Activated T-cell treated with anti-CD3 and anti-CD28 coated beads, Interleukin-2, amount 50 U/mL, for 72 hours (primary cell): Measurements from ENCODE around the gene MRPS22. TPM values are rescaled to one million over a fixed set of nuclear protein-coding genes. Genes with fewer than 3 reads are reported as not detected.
"Not testable (repeated sequence)": the region's sequence is repeated elsewhere in the genome, so short reads cannot be mapped to it uniquely, and the experiment has no call there.

Experiments
- ATAC-seq, 2 donors: fragments of 150-1000 bp; cut with Tn5 transposase; replicated peaks in 1 of 2; 2 replicates each; pipeline ENCODE4 v1.10.0; 2021; ENCODE audit warnings: moderate library complexity in 2 of 2, mild to moderate bottlenecking in 1 of 2
- DNase-seq, 2 donors: peaks; one replicate each; pipeline ENCODE4 v3.0.0; 2021 to 2022; ENCODE audit warnings: mixed read lengths in 1 of 2
- H3K27ac Mint-ChIP-seq: one replicate; pipeline ENCODE4 v1.8.0; 2022; ENCODE audit warnings: mild to moderate bottlenecking, moderate library complexity, mixed read lengths
- H3K27me3 Mint-ChIP-seq: one replicate; pipeline ENCODE4 v1.8.0; 2022; ENCODE audit warnings: low read depth, mixed read lengths
- H3K36me3 Mint-ChIP-seq, 2 donors: one replicate each; pipeline ENCODE4 v1.8.0; 2022; ENCODE audit warnings: mixed read lengths in 2 of 2, mild to moderate bottlenecking in 1 of 2; ENCODE audit not compliant: insufficient read depth in 2 of 2
- H3K4me1 Mint-ChIP-seq: one replicate; pipeline ENCODE4 v1.8.0; 2022; ENCODE audit warnings: low read depth, mixed read lengths
- H3K4me3 Mint-ChIP-seq, 2 donors: one replicate each; pipeline ENCODE4 v1.8.0; 2022; ENCODE audit warnings: mild to moderate bottlenecking in 2 of 2, mixed read lengths in 2 of 2, moderate library complexity in 2 of 2
- H3K9me3 Mint-ChIP-seq, 2 donors: one replicate each; pipeline ENCODE4 v1.8.0; 2022; ENCODE audit warnings: mixed read lengths in 2 of 2
- total RNA-seq, 2 donors: library from RNA; stranded (reverse); gene quantifications; one replicate each; pipeline ENCODE4 v1.2.3, GENCODE V29; 2022

MRPS22 gene
- total RNA-seq, 2 donors from 2014 or later, result 61.7 to 67.5 TPM

- Mint-ChIP-seq H3K27ac (no peak overlapping the region), H3K36me3 (peaks cover 0 to 3% of the 10 kb centered on the region in 2 donors), H3K9me3 (peaks cover 0 to 2% of the 10 kb centered on the region in 2 donors), H3K27me3 (no peaks in the 10 kb centered on the region), H3K4me3 (no peak overlapping the region), H3K4me1 (peaks cover 4% of the 10 kb centered on the region)
- ATAC-seq, result no peak
- no peak for DNase-seq
These were observed 52.9 kb downstream of the MRPS22 start for GRCh38 chr3:139396707-139397106.

- not testable (repeated sequence) for H3K27ac Mint-ChIP-seq, H3K4me3 Mint-ChIP-seq, H3K27me3 Mint-ChIP-seq, DNase-seq, H3K4me1 Mint-ChIP-seq, ATAC-seq
- Mint-ChIP-seq H3K9me3 (peaks cover 8 to 17% of the 10 kb centered on the region in 2 donors), H3K36me3 (peaks cover 13 to 20% of the 10 kb centered on the region in 2 donors)
These were observed 57.3 kb downstream of the MRPS22 start for GRCh38 chr3:139401155-139401554.

Other genes starting within 250 kb of the MRPS22 start
- gene COPB2, start 45.6 kb downstream of the MRPS22 start, total RNA-seq, result 100 to 1,000 TPM in 1 of 2 donors, 10 to 100 TPM in 1; 85.2 to 105 TPM
- not detected for gene RBP2, start 132.5 kb downstream of the MRPS22 start, total RNA-seq
- gene RBP1, start 195.7 kb downstream of the MRPS22 start, total RNA-seq, result not detected